OCI-LY3 (cell line): Measurements from ENCODE around the gene LBHD1.
A peak's percentile ranks its signal among the peaks of the same experiment; 100 is the strongest.

Experiments used
- H2AFZ ChIP-seq: fragments of 200-600, 300-600 bp; shearing (Covaris generic); 2 replicates; pipeline ENCODE4 v1.6.0; 2014; ENCODE audit warnings: antibody characterized with exemption, low read depth, low read length
- H3K27ac ChIP-seq: fragments of 200-600, 300-600 bp; sonication (generic); 2 replicates; pipeline ENCODE4 v1.5.1; 2014; ENCODE audit warnings: mild to moderate bottlenecking, low read length, moderate library complexity, mixed read lengths
- H3K27me3 ChIP-seq: fragments of 200-600, 300-600 bp; sonication (generic); 2 replicates; pipeline ENCODE4 v1.6.1; 2014; ENCODE audit warnings: low read depth, low read length, mixed read lengths
- H3K36me3 ChIP-seq: fragments of 200-600, 300-600 bp; sonication (generic); replicated peaks from 2 replicates; pipeline ENCODE3; 2014; ENCODE audit warnings: low read depth, low read length, mixed read lengths
- H3K4me1 ChIP-seq: fragments of 300-600, 200-600 bp; sonication (generic); 2 replicates; pipeline ENCODE4 v1.6.1; 2014; ENCODE audit warnings: low read length, mixed read lengths
- H3K4me2 ChIP-seq: fragments of 200-600, 300-600 bp; sonication (generic); 2 replicates; pipeline ENCODE4 v1.6.1; 2014; ENCODE audit warnings: low read length, mixed read lengths
- H3K4me3 ChIP-seq: fragments of 300-600, 200-600 bp; sonication (generic); 2 replicates; pipeline ENCODE4 v1.5.1; 2014; ENCODE audit warnings: antibody characterized with exemption, mild to moderate bottlenecking, low read length, moderate library complexity
- H3K79me2 ChIP-seq: fragments of 300-600, 200-600 bp; shearing (Covaris generic); 2 replicates; pipeline ENCODE4 v1.6.1; 2014; ENCODE audit warnings: mild to moderate bottlenecking, low read length, mixed read lengths
- H3K9ac ChIP-seq: fragments of 300-600, 200-600 bp; shearing (Covaris generic); 2 replicates; pipeline ENCODE4 v1.6.0; 2014; ENCODE audit warnings: mild to moderate bottlenecking, low read length, moderate library complexity
- H3K9me3 ChIP-seq: fragments of 200-600, 300-600 bp; shearing (Covaris generic); 2 replicates; pipeline ENCODE4 v1.6.1; 2014; ENCODE audit warnings: low read length, mixed read lengths; ENCODE audit not compliant: insufficient read depth
- H4K20me1 ChIP-seq: fragments of 200-600, 300-600 bp; sonication (generic); 2 replicates; pipeline ENCODE4 v1.6.1; 2016; ENCODE audit warnings: low read length, mixed read lengths; ENCODE audit not compliant: insufficient read depth
- EZH2phosphoT487 ChIP-seq: fragments of 200-600 bp; shearing (Covaris generic); IDR thresholded peaks from 2 replicates; pipeline ENCODE4 v1.6.1; 2018; ENCODE audit warnings: antibody characterized with exemption, mixed run types, low read depth
- TF ChIP-seq, protein P1 (sequence below): fragments of 200-600, 300-600 bp; sonication (generic); IDR thresholded peaks from 2 replicates; pipeline ENCODE4 v1.5.1; 2014; ENCODE audit warnings: antibody characterized with exemption, low read length, low read depth

Gene LBHD1

DNA sequence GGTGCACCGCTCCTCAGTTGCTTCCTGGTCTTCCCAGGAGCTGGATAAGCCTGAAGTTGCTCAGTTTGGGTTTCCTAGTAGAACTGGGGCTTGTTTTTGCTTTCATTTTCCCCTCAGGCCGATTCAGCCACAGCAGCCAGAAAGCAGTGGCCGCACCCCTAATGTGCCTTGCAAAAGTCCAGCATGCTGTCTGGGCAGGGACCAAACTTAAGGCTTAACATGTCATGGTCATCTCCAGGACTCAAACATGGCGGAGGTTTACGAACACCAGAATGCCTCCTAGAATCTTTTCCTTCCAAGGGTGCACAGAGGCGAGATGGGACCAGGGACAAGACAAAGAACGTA, 37.9 kb upstream of the LBHD1 start:
- peaks cover 23% of the 10 kb centered on the region for H3K79me2 ChIP-seq
- peaks cover 28% of the 10 kb centered on the region for H3K4me1 ChIP-seq
- TF ChIP-seq, protein P1, sequence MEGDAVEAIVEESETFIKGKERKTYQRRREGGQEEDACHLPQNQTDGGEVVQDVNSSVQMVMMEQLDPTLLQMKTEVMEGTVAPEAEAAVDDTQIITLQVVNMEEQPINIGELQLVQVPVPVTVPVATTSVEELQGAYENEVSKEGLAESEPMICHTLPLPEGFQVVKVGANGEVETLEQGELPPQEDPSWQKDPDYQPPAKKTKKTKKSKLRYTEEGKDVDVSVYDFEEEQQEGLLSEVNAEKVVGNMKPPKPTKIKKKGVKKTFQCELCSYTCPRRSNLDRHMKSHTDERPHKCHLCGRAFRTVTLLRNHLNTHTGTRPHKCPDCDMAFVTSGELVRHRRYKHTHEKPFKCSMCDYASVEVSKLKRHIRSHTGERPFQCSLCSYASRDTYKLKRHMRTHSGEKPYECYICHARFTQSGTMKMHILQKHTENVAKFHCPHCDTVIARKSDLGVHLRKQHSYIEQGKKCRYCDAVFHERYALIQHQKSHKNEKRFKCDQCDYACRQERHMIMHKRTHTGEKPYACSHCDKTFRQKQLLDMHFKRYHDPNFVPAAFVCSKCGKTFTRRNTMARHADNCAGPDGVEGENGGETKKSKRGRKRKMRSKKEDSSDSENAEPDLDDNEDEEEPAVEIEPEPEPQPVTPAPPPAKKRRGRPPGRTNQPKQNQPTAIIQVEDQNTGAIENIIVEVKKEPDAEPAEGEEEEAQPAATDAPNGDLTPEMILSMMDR = no peak
- TF ChIP-seq EZH2phosphoT487 = no peak
- peak overlapping the region; percentile 81 for H3K4me3 ChIP-seq
- H4K20me1 ChIP-seq = no peaks in the 10 kb centered on the region
- peaks cover 66% of the 10 kb centered on the region for H3K36me3 ChIP-seq
- peak overlapping the region; percentile 63; the same call in 1 of the 2 replicates for H2AFZ ChIP-seq
- no peaks in the 10 kb centered on the region for H3K27me3 ChIP-seq
- H3K9me3 ChIP-seq = no peaks in the 10 kb centered on the region
- H3K27ac ChIP-seq = peak overlapping the region; percentile 84
- H3K9ac ChIP-seq = peak overlapping the region; percentile 78
- peak overlapping the region; percentile 89 for H3K4me2 ChIP-seq

DNA sequence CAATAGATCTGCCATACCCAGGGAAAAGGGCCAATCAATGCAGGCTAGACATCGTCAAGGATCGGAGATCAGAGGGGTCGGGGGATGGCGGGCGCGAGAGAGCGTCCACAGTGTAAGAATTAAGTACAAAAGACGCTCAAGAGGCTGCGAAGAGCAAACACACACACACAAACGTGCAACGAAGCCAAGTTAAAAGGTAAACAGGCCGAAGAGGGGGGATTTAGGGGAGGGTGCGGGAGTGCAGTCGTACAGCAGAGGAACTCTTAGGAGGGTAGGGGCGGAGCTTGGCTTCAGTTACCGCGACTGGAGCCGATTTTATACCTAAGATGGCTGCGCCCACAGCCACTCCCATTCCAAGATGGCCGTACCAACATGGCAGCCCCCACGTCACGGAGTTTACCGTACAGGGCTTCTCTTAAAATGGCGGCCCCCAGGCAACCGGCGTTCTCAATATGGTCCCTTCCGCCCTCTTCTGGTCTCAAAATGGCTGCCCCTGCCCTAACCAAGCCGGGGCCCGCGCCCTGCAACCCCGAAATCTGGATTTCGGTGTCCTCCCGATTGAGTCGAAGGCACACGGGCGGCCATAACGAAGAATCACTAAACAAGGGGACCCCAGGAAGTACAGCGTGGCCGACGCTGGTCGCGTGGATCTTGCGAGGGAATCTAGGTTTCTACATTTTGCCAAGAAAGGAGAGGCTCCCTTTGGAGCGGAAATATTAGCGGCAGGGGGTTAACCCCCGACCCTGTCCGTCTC, 37.4 kb upstream of the LBHD1 start:
- peak overlapping the region; percentile 89 for H3K4me2 ChIP-seq
- H3K27ac ChIP-seq = peak overlapping the region; percentile 84
- H3K4me1 ChIP-seq = peaks cover 28% of the 10 kb centered on the region
- peaks cover 65% of the 10 kb centered on the region for H3K36me3 ChIP-seq
- H3K9me3 ChIP-seq = no peaks in the 10 kb centered on the region
- H3K27me3 ChIP-seq = no peaks in the 10 kb centered on the region
- peak overlapping the region; percentile 80 for H3K9ac ChIP-seq
- TF ChIP-seq EZH2phosphoT487 = no peak
- TF ChIP-seq, protein P1 = no peak
- peak overlapping the region; percentile 81 for H3K4me3 ChIP-seq
- no peaks in the 10 kb centered on the region for H4K20me1 ChIP-seq
- H2AFZ ChIP-seq = peak overlapping the region; percentile 63; the same call in 1 of the 2 replicates
- H3K79me2 ChIP-seq = peaks cover 19% of the 10 kb centered on the region

DNA sequence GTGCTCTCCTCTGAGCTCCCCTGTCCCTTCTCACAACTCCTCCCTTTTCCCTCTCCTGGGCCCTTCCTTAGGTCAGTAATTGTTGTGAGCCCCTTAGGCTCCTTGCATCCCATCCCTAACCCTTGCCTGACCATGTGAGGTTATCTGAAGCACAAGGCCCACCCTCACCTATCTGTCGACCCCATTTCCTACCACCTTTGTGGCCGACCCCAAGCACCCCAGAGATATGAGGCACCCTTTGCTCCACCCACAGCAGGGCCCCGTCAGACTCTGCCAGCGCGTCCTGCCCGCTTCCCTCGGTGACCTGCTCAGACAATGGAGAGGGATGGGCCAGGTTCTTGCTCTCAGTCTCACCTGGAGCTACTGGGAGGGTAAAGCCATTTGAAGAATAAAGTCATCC, 36.7 kb upstream of the LBHD1 start:
- H3K4me1 ChIP-seq = peaks cover 28% of the 10 kb centered on the region
- no peaks in the 10 kb centered on the region for H3K9me3 ChIP-seq

DNA sequence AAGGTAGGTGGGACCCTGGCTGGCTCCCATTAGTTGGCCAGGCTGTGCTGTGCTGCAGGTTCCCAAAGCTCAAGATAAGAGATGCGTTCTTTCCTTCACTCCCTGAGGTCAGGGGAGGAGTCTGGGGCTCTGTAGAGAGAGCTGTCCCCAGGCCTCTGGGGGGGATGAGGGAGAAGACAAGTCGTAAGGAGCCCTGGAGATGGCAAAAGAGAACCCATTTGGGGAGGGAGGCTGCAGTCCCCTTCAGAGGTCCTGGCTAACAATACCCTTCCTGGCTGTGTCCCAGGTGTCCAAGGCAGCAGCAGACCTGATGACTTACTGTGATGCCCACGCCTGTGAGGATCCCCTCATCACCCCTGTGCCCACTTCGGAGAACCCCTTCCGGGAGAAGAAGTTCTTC, 36.3 kb upstream of the LBHD1 start:
- TF ChIP-seq EZH2phosphoT487 = no peak
- TF ChIP-seq, protein P1 = no peak
- peak overlapping the region; percentile 84 for H3K27ac ChIP-seq
- peaks cover 57% of the 10 kb centered on the region for H3K36me3 ChIP-seq
- peak overlapping the region; percentile 89 for H3K4me2 ChIP-seq
- peaks cover 12% of the 10 kb centered on the region for H3K79me2 ChIP-seq
- H4K20me1 ChIP-seq = no peaks in the 10 kb centered on the region
- H2AFZ ChIP-seq = no peak overlapping the region
- peak overlapping the region; percentile 81 for H3K4me3 ChIP-seq
- peaks cover 28% of the 10 kb centered on the region for H3K4me1 ChIP-seq
- peak overlapping the region; percentile 80; the same call in 1 of the 2 replicates for H3K9ac ChIP-seq
- no peaks in the 10 kb centered on the region for H3K9me3 ChIP-seq
- no peaks in the 10 kb centered on the region for H3K27me3 ChIP-seq

More for the DNA sequence above, 36.7 kb upstream of the LBHD1 start:
- Histone ChIP-seq H3K27me3 (no peaks in the 10 kb centered on the region), H3K36me3 (peaks cover 61% of the 10 kb centered on the region), H3K27ac (peak overlapping the region; percentile 84), H3K4me2 (peak overlapping the region; percentile 89), H2AFZ (peak overlapping the region; percentile 52; the same call in 1 of the 2 replicates), H3K79me2 (peaks cover 15% of the 10 kb centered on the region), H3K9ac (peak overlapping the region; percentile 80), H4K20me1 (no peaks in the 10 kb centered on the region), H3K4me3 (peak overlapping the region; percentile 81)
- no peak for TF ChIP-seq EZH2phosphoT487
- TF ChIP-seq, protein P1 = no peak
